HG03280 (cell line): ENCODE data around the gene OTOP3.
"Not testable (repeated sequence)": the region's sequence is repeated elsewhere in the genome, so short reads cannot be mapped to it uniquely, and the experiment has no call there.

ENCODE experiments used
- ATAC-seq: cut with Tn5 transposase; IDR thresholded peaks from one replicate; pipeline ENCODE4 v1.9.1; 2021; ENCODE audit warnings: mild to moderate bottlenecking, moderate library complexity; ENCODE audit not compliant: unreplicated experiment

Gene OTOP3

GRCh38 chr17:74957935-74958740, 22.4 kb downstream of the OTOP3 start:
- no peak for ATAC-seq

- no peak for ATAC-seq
Measured at GRCh38 chr17:74959826-74960515, 24.3 kb downstream of the OTOP3 start.

GRCh38 chr17:74960570-74961342, 25.1 kb downstream of the OTOP3 start:
- ATAC-seq, result no peak

GRCh38 chr17:74961657-74962350, 26.1 kb downstream of the OTOP3 start:
- ATAC-seq, result no peak

- ATAC-seq, result no peak
Measured at GRCh38 chr17:74962622-74963394, 27.1 kb downstream of the OTOP3 start.

GRCh38 chr17:74963656-74964055, 28.0 kb downstream of the OTOP3 start:
- no peak for ATAC-seq

- no peak for ATAC-seq
Measured at GRCh38 chr17:74964246-74964761, 28.6 kb downstream of the OTOP3 start.

- ATAC-seq, result no peak
Measured at GRCh38 chr17:74964988-74965622, 29.4 kb downstream of the OTOP3 start.

- ATAC-seq, result no peak
Measured at GRCh38 chr17:74968361-74968780, 32.7 kb downstream of the OTOP3 start.

- ATAC-seq, result not testable (repeated sequence)
Measured at GRCh38 chr17:74969501-74969900, 33.8 kb downstream of the OTOP3 start.

GRCh38 chr17:74970395-74970794, 34.7 kb downstream of the OTOP3 start:
- no peak for ATAC-seq

GRCh38 chr17:74971069-74971841, 35.6 kb downstream of the OTOP3 start:
- no peak for ATAC-seq

GRCh38 chr17:74971842-74972106, 36.1 kb downstream of the OTOP3 start:
- ATAC-seq, result no peak

GRCh38 chr17:74972107-74972972, 36.6 kb downstream of the OTOP3 start, which contains the start of gene HID1:
HID1 (minus strand) TSS chr17:74972759; CDS start chr17:74972656, 103 bp downstream.
- no peak for ATAC-seq

- ATAC-seq, result no peak
Measured at GRCh38 chr17:74972973-74973328, 37.3 kb downstream of the OTOP3 start.

- no peak for ATAC-seq
Measured at GRCh38 chr17:74975943-74976342, 40.2 kb downstream of the OTOP3 start.

GRCh38 chr17:74977802-74978201, 42.1 kb downstream of the OTOP3 start:
- no peak for ATAC-seq

GRCh38 chr17:74978240-74978639, 42.5 kb downstream of the OTOP3 start:
- ATAC-seq, result no peak
